GM19043 (cell line): ENCODE measurements around the gene SPON2.

Source experiments
- ATAC-seq: cut with Tn5 transposase; IDR thresholded peaks from one replicate; pipeline ENCODE4 v1.9.1; 2021; ENCODE audit warnings: low read depth; ENCODE audit not compliant: unreplicated experiment

Gene SPON2

GRCh38 chr4:1208970-1209704 lies 36.8 kb upstream of the SPON2 start:
- ATAC-seq = no peak

GRCh38 chr4:1208266-1208961 lies 36.0 kb upstream of the SPON2 start:
- ATAC-seq = no peak

- ATAC-seq = no peak
Measured at GRCh38 chr4:1207603-1208265, 35.4 kb upstream of the SPON2 start.

- no peak for ATAC-seq
Measured at GRCh38 chr4:1207157-1207470, 34.7 kb upstream of the SPON2 start.

- ATAC-seq = no peak
Measured at GRCh38 chr4:1206299-1207156, 34.1 kb upstream of the SPON2 start.

- no peak for ATAC-seq
Measured at GRCh38 chr4:1205586-1206298, 33.4 kb upstream of the SPON2 start.

- ATAC-seq = no peak
Measured at GRCh38 chr4:1204828-1205585, 32.6 kb upstream of the SPON2 start.

GRCh38 chr4:1204286-1204827 lies 32.0 kb upstream of the SPON2 start:
- no peak for ATAC-seq

- no peak for ATAC-seq
Measured at GRCh38 chr4:1203026-1203616, 30.7 kb upstream of the SPON2 start.

- ATAC-seq = no peak
Measured at GRCh38 chr4:1202526-1203011, 30.2 kb upstream of the SPON2 start.

- ATAC-seq = no peak
Measured at GRCh38 chr4:1201851-1202525, 29.6 kb upstream of the SPON2 start.

GRCh38 chr4:1200425-1201035 lies 28.1 kb upstream of the SPON2 start:
- no peak for ATAC-seq

GRCh38 chr4:1199556-1200331 lies 27.4 kb upstream of the SPON2 start:
- no peak for ATAC-seq

- no peak for ATAC-seq
Measured at GRCh38 chr4:1198098-1198844, 25.9 kb upstream of the SPON2 start.

GRCh38 chr4:1196421-1197183 lies 24.2 kb upstream of the SPON2 start:
- ATAC-seq = no peak
